MM.1S (cell line): ENCODE measurements around the gene SLC9A1.

ENCODE experiments used
- EZH2 ChIP-seq: fragments of 300-600 bp; sonication (generic); optimal IDR thresholded peaks from 2 replicates; pipeline ENCODE3; 2017; ENCODE audit warnings: low read depth, mild to moderate bottlenecking, antibody characterized with exemption, low read length, mixed read lengths
- TF ChIP-seq, protein P1 (sequence below): fragments of 300-600 bp; sonication (generic); IDR thresholded peaks from 2 replicates; pipeline ENCODE4 v1.5.1; 2016; ENCODE audit warnings: antibody characterized with exemption, low read length, mixed read lengths

DNA sequence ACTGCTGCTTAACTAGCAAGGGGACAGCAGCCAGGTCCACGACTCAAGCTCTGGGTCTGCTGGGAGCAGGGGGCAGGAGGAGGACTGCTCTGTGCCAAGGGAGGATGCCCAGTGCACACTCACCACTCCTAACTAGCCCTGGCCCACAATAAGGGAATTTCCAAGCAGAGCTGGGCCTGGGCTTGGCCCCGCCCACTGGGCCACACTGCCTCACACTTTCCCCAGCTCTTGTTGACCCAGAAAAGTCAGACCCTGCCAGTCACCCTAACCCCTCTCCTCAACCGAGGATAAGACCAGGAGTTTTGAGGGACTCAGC is 18.7 kb downstream of the SLC9A1 start:
- TF ChIP-seq, protein P1, sequence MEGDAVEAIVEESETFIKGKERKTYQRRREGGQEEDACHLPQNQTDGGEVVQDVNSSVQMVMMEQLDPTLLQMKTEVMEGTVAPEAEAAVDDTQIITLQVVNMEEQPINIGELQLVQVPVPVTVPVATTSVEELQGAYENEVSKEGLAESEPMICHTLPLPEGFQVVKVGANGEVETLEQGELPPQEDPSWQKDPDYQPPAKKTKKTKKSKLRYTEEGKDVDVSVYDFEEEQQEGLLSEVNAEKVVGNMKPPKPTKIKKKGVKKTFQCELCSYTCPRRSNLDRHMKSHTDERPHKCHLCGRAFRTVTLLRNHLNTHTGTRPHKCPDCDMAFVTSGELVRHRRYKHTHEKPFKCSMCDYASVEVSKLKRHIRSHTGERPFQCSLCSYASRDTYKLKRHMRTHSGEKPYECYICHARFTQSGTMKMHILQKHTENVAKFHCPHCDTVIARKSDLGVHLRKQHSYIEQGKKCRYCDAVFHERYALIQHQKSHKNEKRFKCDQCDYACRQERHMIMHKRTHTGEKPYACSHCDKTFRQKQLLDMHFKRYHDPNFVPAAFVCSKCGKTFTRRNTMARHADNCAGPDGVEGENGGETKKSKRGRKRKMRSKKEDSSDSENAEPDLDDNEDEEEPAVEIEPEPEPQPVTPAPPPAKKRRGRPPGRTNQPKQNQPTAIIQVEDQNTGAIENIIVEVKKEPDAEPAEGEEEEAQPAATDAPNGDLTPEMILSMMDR = no peak
- no peak for TF ChIP-seq EZH2
